HepG2 (cell line): Measurements from ENCODE around the gene KREMEN1. TPM values are rescaled to one million over a fixed set of nuclear protein-coding genes. Genes with fewer than 3 reads are reported as not detected.
A peak's percentile ranks its signal among the peaks of the same experiment; 100 is the strongest.

ENCODE experiments used
- ADNP ChIP-seq: sonication (generic); formaldehyde crosslinking; IDR thresholded peaks from 2 replicates; pipeline ENCODE4 v1.4.0; 2020; ENCODE audit warnings: missing genetic modification reagents
- ELK4 ChIP-seq: sonication (generic); formaldehyde crosslinking; IDR thresholded peaks from 2 replicates; pipeline ENCODE4 v1.9.0; 2021; ENCODE audit warnings: missing genetic modification reagents, borderline replicate concordance
- GATA4 ChIP-seq: sonication (generic); IDR thresholded peaks from 2 replicates; pipeline ENCODE4 v1.6.1; 2016; ENCODE audit warnings: antibody characterized with exemption, low read depth, borderline replicate concordance
- HMGA1 ChIP-seq: sonication (generic); formaldehyde crosslinking; conservative IDR thresholded peaks from 2 replicates; pipeline ENCODE4 v1.4.0; 2020; ENCODE audit warnings: missing genetic modification reagents
- HNRNPUL1 ChIP-seq: fragments of 200-400 bp; formaldehyde crosslinking; IDR thresholded peaks from 2 replicates; pipeline ENCODE4 v1.6.1; 2017; ENCODE audit warnings: low read depth, mild to moderate bottlenecking, low read length, moderate library complexity
- KLF9 ChIP-seq: IDR thresholded peaks from 2 replicates; pipeline ENCODE4 v1.6.1; 2016; ENCODE audit warnings: low read depth
- PHF21A ChIP-seq: sonication (generic); formaldehyde crosslinking; IDR thresholded peaks from 2 replicates; pipeline ENCODE4 v1.5.0; 2020; ENCODE audit warnings: mild to moderate bottlenecking, missing genetic modification reagents
- RAD51 ChIP-seq: fragments of 450-650 bp; IDR thresholded peaks from 2 replicates; pipeline ENCODE4 v1.6.1; 2016; ENCODE audit warnings: borderline replicate concordance
- RBM39 ChIP-seq: fragments of 200-400 bp; formaldehyde crosslinking; IDR thresholded peaks from one replicate; pipeline ENCODE4 v1.6.1; 2018; ENCODE audit warnings: antibody characterized with exemption, mild to moderate bottlenecking, low read depth, low read length; ENCODE audit not compliant: poor library complexity, severe bottlenecking
- RCOR2 ChIP-seq: IDR thresholded peaks from 2 replicates; pipeline ENCODE4 v1.6.1; 2016; ENCODE audit warnings: missing biosample characterization, missing genetic modification reagents
- SMAD3 ChIP-seq: sonication (generic); formaldehyde crosslinking; IDR thresholded peaks from 2 replicates; pipeline ENCODE4 v1.4.0; 2020; ENCODE audit warnings: missing genetic modification reagents
- ZNF136 ChIP-seq: sonication (generic); formaldehyde crosslinking; IDR thresholded peaks from 2 replicates; pipeline ENCODE4 v1.8.1; 2022; ENCODE audit warnings: low read depth, mild to moderate bottlenecking, moderate library complexity, missing genetic modification reagents
- ZNF225 ChIP-seq: sonication (generic); formaldehyde crosslinking; IDR thresholded peaks from 2 replicates; pipeline ENCODE4 v1.4.0; 2020; ENCODE audit warnings: mild to moderate bottlenecking, missing genetic modification reagents
- ZNF282 ChIP-seq: fragments of 450-650 bp; IDR thresholded peaks from 2 replicates; pipeline ENCODE4 v1.6.1; 2018; ENCODE audit not compliant: partially characterized antibody
- ZNF44 ChIP-seq: sonication (generic); formaldehyde crosslinking; IDR thresholded peaks from 2 replicates; pipeline ENCODE4 v1.5.1; 2020; ENCODE audit warnings: mild to moderate bottlenecking, missing genetic modification reagents
- ZSCAN22 ChIP-seq: sonication (generic); formaldehyde crosslinking; IDR thresholded peaks from 2 replicates; pipeline ENCODE4 v1.4.0; 2020; ENCODE audit warnings: mild to moderate bottlenecking, missing genetic modification reagents
- polyA plus RNA-seq, 8 experiments: library from polyadenylated mRNA; depleted of rRNA in 3 of 8; stranded (reverse) in 7 of 8; unstranded in 1 of 8; fragments of >200 nt; fragmentation: Illumina TruSeq in 4 of 8; extraction: Trizol in 4 of 8; gene quantifications; 2 replicates each; pipeline versions ENCODE4 v1.2.1 to v1.2.3, GENCODE V29; 2011 to 2016; ENCODE audit warnings: low read depth in 4 of 8, missing spikeins in 1 of 8, mixed read lengths in 1 of 8; ENCODE audit not compliant: insufficient read depth in 1 of 8
- total RNA-seq, 5 experiments: library from RNA; depleted of rRNA; stranded (reverse); fragments of >200 nt; fragmentation: Illumina TruSeq; extraction: Trizol; gene quantifications; 2 replicates each; pipeline ENCODE4 v1.2.3, GENCODE V29; 2016; ENCODE audit warnings: low read depth in 1 of 5
- TF ChIP-seq, protein P1 (sequence below): IDR thresholded peaks from 2 replicates; pipeline ENCODE4 v1.6.1; 2016; ENCODE audit warnings: missing biosample characterization, missing genetic modification reagents, low read depth
- TF ChIP-seq, protein P2 (sequence below): sonication (generic); formaldehyde crosslinking; IDR thresholded peaks from 2 replicates; pipeline ENCODE4 v1.4.0; 2020; ENCODE audit warnings: mild to moderate bottlenecking, missing genetic modification reagents
- TF ChIP-seq, protein P3 (sequence below): sonication (generic); formaldehyde crosslinking; IDR thresholded peaks from 2 replicates; pipeline ENCODE4 v1.5.0; 2020; ENCODE audit warnings: missing genetic modification reagents

The KREMEN1 gene
- total and polyA plus RNA-seq, 2 of the 13 experiments (the other 11 are each of a cell fraction or from before 2014, with no cell fraction given) = 9.8 to 13.8 TPM

DNA sequence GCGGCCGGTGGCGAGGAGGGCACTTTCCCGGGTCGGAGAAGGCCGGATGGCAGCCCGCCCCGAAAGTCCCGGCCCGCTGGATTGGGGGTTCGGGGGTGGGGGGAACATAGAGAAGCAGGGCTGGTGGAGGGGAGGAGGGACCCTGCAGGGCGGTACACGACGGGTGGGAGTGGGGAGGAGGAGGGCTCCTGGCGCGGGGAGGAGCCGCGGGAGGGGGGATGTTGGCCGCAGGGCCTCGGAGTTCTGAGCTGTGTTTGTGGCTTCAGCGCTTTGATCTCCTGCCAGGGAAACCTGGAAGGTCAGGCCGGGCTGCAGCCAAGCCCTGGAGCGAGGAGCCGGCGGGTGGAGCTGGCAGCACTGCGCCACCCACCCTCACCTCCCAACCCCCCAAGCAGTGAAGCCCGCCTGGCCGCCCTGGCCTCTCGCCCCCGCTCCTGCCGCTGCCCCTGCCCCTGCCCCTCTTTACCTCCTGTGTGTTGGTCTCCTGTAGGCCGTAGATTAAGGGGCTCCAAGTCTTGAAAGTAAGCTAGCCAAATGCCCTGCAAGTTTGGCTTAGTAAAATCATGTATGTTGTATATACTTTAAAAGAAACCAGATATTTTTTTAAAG is 42.1 kb upstream of the KREMEN1 start (continued):
- no peak for TF ChIP-seq RAD51
- TF ChIP-seq HMGA1 = no peak
- TF ChIP-seq, protein P1, sequence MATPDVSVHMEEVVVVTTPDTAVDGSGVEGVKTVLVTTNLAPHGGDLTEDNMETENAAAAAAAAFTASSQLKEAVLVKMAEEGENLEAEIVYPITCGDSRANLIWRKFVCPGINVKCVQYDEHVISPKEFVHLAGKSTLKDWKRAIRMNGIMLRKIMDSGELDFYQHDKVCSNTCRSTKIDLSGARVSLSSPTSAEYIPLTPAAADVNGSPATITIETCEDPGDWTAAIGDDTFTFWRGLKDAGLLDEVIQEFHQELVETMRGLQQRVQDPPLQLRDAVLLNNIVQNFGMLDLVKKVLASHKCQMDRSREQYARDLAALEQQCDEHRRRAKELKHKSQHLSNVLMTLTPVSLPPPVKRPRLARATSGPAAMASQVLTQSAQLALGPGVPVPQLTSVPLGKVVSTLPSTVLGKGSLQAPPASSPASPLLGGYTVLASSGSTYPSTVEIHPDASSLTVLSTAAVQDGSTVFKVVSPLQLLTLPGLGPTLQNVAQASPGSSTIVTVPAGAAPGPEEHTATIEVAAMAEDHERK (CRISPR knock-in tag) = no peak
- no peak for TF ChIP-seq ELK4 (CRISPR knock-in tag)
- TF ChIP-seq GATA4 = peak; percentile 52; the same call in 1 of the 2 replicates
- no peak for TF ChIP-seq ZNF282
- TF ChIP-seq ZNF225 (CRISPR knock-in tag) = no peak
- TF ChIP-seq, protein P2, sequence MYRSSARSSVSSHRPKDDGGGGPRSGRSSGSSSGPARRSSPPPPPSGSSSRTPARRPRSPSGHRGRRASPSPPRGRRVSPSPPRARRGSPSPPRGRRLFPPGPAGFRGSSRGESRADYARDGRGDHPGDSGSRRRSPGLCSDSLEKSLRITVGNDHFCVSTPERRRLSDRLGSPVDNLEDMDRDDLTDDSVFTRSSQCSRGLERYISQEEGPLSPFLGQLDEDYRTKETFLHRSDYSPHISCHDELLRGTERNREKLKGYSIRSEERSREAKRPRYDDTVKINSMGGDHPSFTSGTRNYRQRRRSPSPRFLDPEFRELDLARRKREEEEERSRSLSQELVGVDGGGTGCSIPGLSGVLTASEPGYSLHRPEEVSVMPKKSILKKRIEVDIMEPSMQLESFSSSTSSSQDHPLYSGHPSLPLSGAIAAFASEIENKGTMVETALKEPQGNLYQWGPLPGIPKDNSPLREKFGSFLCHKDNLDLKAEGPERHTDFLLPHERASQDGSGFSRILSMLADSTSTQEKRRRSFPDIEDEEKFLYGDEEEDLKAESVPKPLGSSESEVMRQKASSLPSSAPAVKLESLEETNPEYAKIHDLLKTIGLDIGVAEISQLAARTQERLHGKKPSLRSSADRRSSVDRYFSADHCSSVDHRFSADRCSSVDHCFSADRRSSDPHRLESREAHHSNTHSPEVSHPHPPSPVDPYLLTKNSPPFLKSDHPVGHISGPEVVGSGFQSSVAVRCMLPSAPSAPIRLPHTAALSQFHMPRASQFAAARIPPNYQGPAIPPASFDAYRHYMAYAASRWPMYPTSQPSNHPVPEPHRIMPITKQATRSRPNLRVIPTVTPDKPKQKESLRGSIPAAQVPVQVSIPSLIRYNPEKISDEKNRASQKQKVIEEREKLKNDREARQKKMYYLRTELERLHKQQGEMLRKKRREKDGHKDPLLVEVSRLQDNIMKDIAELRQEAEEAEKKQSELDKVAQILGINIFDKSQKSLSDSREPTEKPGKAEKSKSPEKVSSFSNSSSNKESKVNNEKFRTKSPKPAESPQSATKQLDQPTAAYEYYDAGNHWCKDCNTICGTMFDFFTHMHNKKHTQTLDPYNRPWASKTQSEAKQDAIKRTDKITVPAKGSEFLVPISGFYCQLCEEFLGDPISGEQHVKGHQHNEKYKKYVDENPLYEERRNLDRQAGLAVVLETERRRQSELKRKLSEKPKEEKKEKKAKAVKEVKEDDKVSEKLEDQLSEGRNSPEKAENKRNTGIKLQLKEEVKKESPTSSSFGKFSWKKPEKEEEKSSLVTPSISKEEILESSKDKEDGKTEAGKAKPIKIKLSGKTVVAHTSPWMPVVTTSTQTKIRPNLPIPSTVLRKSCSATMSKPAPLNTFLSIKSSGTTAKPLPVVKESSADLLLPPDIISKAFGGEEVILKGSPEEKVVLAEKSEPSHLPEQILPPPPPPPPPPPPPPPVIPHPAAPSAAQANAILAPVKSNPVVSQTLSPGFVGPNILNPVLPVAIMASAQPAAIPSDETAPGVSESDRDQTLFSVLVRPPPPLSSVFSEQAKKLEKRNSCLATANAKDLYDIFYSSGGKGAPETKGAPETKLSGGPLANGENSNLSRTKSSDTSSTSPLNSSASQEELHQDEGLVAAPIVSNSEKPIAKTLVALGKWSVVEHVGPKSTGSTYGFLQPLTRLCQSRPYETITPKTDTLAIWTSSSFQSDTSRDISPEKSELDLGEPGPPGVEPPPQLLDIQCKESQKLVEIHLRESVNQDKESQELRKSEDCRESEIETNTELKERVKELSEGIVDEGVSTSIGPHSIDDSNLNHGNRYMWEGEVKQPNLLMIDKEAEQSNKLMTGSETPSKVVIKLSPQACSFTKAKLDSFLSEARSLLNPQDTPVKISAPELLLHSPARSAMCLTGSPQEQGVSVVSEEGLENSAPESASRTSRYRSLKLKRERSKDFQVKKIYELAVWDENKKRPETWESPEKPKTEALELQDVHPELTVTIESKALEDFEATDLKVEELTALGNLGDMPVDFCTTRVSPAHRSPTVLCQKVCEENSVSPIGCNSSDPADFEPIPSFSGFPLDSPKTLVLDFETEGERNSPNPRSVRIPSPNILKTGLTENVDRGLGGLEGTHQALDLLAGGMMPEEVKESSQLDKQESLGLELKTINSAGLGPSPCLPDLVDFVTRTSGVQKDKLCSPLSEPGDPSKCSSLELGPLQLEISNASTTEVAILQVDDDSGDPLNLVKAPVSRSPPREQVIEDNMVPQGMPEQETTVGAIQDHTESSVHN (CRISPR knock-in tag) = no peak; the same call in 1 of the 2 replicates
- no peak for TF ChIP-seq ZNF136 (CRISPR knock-in tag)
- peak; percentile 15 for TF ChIP-seq PHF21A (CRISPR knock-in tag)
- no peak for TF ChIP-seq ZSCAN22 (CRISPR knock-in tag)
- TF ChIP-seq, protein P3, sequence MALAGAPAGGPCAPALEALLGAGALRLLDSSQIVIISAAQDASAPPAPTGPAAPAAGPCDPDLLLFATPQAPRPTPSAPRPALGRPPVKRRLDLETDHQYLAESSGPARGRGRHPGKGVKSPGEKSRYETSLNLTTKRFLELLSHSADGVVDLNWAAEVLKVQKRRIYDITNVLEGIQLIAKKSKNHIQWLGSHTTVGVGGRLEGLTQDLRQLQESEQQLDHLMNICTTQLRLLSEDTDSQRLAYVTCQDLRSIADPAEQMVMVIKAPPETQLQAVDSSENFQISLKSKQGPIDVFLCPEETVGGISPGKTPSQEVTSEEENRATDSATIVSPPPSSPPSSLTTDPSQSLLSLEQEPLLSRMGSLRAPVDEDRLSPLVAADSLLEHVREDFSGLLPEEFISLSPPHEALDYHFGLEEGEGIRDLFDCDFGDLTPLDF (CRISPR knock-in tag) = no peak
- no peak for TF ChIP-seq ADNP
- TF ChIP-seq RBM39 = no peak
- peak; percentile 52 for TF ChIP-seq SMAD3 (CRISPR knock-in tag)
- TF ChIP-seq HNRNPUL1 = 0 out of 2 replicates have a peak, but pooled peaks have one; percentile 54
- no peak for TF ChIP-seq ZNF44
- TF ChIP-seq KLF9 (CRISPR knock-in tag) = 0 out of 2 replicates have a peak, but pooled peaks have one; percentile 45
- peak; percentile 41 for TF ChIP-seq RCOR2 (CRISPR knock-in tag)
